Bronchial epithelial cell (primary cell): ENCODE results near the gene VSTM2A. TPM values are rescaled to one million over a fixed set of nuclear protein-coding genes. Genes with fewer than 3 reads are reported as not detected.
"Not testable (repeated sequence)": the region's sequence is repeated elsewhere in the genome, so short reads cannot be mapped to it uniquely, and the experiment has no call there.

Source experiments
- DNase-seq: peaks from one replicate; pipeline ENCODE4 v3.0.0-alpha.2; 2010; ENCODE audit warnings: low read depth
- FAIRE-seq: peaks from 2 replicates; lab custom pipeline; 2011; peaks lifted over from hg19 to GRCh38; lab: Jason Lieb, UNC
- H3K27me3 ChIP-seq: 2 replicates; pipeline ENCODE4 v1.5.1; 2011; ENCODE audit warnings: low read length; ENCODE audit not compliant: control insufficient read depth, insufficient read depth
- H3K36me3 ChIP-seq: 2 replicates; pipeline ENCODE4 v1.5.1; 2011; ENCODE audit warnings: low read length; ENCODE audit not compliant: control insufficient read depth, insufficient read depth
- H3K4me3 ChIP-seq: 2 replicates; pipeline ENCODE4 v1.5.1; 2011; ENCODE audit warnings: mild to moderate bottlenecking, low read depth, low read length, control low read depth
- total RNA-seq: library from RNA; depleted of rRNA; stranded (reverse); fragments of >200 nt; gene quantifications from 2 replicates; pipeline ENCODE4 v1.2.1, GENCODE V29; 2014
- TF ChIP-seq, protein P1 (sequence below): IDR thresholded peaks from 2 replicates; pipeline ENCODE4 v1.5.1; 2011; ENCODE audit warnings: mild to moderate bottlenecking, moderate library complexity, low read length, control low read depth, inconsistent platforms; ENCODE audit not compliant: insufficient read depth, severe bottlenecking

Gene VSTM2A, protein sequence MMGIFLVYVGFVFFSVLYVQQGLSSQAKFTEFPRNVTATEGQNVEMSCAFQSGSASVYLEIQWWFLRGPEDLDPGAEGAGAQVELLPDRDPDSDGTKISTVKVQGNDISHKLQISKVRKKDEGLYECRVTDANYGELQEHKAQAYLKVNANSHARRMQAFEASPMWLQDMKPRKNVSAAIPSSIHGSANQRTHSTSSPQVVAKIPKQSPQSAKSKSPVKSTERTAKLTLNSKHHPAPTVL
- total RNA-seq, result not detected in 2 replicates

DNA sequence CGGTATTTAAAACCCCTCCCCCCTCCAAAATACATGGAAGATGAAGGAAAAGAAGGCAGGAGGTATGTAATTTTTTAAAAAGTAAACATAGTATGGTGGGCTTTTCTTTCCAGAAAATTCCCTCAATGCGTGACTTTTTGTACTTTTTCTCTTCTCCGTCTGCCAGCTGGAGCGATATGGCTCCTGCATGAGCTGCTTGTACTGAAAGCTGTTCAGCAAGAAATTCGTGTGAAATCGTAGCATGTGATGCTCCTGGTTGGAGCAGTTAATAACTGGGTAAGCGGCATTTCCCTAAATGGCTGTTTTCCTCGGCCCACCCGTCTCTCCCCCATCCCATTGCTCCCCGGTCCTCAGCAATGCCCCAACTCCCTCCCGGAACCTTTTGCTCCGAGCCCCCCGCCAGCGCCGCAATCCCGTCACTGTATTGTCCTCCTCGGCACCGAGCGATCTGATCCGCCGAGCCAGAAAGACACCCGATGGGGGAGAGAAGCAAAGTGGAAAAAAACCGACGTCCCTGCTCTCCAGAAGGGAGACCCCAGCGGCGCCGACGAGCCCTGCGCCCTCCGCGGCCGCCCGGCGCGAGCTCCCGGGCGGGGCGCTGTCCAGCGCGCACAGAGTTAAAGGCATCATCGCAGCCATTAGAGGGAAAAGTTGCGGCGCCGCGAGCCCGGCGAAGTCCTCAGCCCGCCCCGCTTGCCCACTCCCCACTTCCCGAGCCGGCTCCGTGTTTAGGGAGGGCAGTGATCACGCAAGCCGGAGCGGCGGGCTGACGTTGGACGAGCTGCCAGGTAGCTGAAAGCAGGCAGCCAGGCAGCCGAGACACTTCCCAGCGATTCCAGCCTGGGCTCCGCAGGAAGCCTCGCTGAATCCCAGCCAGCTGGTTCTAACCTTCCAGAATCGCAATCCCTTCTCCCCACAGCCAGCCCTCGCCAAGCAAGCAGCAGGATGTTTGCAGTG is at the start of gene VSTM2A:
Gene VSTM2A (plus strand): TSS at position 707 of the 957 bp plus-strand sequence. CDS start 356 bp downstream, outside the sequence.
- FAIRE-seq (no peak), DNase-seq (no peak)
- H3K36me3 ChIP-seq, result no peaks in the 10 kb centered on the region
- TF ChIP-seq, protein P1, sequence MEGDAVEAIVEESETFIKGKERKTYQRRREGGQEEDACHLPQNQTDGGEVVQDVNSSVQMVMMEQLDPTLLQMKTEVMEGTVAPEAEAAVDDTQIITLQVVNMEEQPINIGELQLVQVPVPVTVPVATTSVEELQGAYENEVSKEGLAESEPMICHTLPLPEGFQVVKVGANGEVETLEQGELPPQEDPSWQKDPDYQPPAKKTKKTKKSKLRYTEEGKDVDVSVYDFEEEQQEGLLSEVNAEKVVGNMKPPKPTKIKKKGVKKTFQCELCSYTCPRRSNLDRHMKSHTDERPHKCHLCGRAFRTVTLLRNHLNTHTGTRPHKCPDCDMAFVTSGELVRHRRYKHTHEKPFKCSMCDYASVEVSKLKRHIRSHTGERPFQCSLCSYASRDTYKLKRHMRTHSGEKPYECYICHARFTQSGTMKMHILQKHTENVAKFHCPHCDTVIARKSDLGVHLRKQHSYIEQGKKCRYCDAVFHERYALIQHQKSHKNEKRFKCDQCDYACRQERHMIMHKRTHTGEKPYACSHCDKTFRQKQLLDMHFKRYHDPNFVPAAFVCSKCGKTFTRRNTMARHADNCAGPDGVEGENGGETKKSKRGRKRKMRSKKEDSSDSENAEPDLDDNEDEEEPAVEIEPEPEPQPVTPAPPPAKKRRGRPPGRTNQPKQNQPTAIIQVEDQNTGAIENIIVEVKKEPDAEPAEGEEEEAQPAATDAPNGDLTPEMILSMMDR, result peak; percentile 3
- H3K4me3 ChIP-seq, result no peak within 1 kb of the TSS
- H3K27me3 ChIP-seq, result peaks cover 32% of the 10 kb centered on the region

DNA sequence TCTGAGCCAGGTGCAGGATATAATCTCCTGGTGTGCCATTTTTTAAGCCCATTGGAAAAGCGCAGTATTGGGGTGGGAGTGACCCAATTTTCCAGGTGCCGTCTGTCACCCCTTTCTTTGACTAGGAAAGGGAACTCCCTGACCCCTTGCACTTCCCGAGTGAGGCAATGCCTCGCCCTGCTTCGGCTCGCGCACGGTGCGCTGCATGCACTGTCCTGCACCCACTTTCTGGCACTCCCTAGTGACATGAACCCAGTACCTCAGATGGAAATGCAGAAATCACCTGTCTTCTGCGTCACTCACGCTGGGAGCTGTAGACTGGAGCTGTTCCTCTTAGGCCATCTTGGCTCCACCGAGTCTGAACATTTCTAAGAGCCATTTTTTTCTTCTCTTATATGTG is 37.6 kb upstream of the VSTM2A start:
- H3K36me3 ChIP-seq, DNase-seq, FAIRE-seq, H3K27me3 ChIP-seq, H3K4me3 ChIP-seq: not testable (repeated sequence)

DNA sequence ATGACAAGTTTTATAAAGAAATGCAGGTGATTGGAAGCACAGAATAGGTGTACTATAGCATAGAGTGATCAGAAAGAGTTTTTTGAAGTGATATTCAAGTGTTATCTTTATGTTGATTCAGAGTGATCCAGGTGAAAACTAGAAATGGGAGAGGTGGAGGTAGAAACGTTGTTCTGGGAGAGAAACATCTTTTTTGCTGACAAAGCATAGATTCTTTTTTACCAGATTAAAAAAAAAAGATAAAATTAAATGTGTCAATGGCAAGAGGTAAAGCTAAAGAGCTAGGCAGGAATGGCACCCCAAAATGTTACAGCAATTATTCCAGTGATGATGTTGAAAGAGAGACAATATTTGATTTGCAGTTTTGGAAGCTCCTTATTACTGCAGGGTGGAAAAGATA is 12.6 kb upstream of the VSTM2A start:
- FAIRE-seq (no peak), DNase-seq (no peak)
- Histone ChIP-seq H3K4me3 (no peak overlapping the region), H3K27me3 (no peaks in the 10 kb centered on the region), H3K36me3 (no peaks in the 10 kb centered on the region)
- TF ChIP-seq, protein P1, result no peak

DNA sequence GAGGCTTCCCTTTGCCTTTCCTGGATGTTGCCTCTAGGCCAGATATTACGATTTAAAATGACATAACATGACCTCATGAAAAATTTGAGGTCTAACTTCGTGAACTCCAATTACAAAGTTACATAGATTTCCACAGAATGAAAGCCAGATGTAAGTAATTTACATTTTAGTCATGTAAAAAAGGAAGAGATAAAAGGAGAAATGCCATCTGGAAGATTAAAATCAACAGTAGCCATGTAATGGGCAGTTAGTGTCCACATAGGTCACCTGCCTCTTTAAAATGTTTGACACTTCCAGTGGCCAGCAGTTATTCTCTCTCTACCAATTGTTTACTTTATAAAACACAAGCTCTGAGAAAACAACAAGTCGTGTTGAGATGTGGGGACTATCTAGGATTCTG is 4.1 kb upstream of the VSTM2A start:
- TF ChIP-seq, protein P1, result no peak
- Histone ChIP-seq H3K36me3 (no peaks in the 10 kb centered on the region), H3K4me3 (no peak overlapping the region), H3K27me3 (peaks cover 14% of the 10 kb centered on the region)
- DNase-seq (no peak), FAIRE-seq (no peak)

DNA sequence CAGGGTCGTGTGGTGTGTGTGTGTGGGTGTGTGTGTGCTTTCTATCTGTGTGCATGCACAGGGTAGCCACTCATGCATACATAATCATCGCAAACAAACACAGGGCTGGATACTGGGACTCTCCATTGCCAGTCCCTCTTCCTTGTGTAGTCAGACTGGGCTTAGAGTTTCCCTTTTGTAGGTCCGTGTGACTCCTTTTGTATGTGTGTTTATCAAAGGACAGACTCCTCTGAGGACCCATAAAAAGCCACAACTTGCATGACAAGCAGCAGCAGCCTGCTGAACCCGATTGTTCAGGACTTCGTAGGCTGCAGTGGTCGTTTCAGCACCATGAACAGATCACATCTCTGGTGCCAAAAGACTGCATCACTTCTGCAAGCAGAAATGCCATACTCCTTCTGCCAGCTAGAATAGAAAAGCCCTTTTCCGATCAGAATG is 895 bp downstream of the VSTM2A start:
- no peaks in the 10 kb centered on the region for H3K36me3 ChIP-seq
- no peak overlapping the region for H3K4me3 ChIP-seq
- TF ChIP-seq, protein P1, result no peak
- FAIRE-seq, result no peak
- peak; percentile 33 for DNase-seq
- H3K27me3 ChIP-seq, result peaks cover 32% of the 10 kb centered on the region

DNA sequence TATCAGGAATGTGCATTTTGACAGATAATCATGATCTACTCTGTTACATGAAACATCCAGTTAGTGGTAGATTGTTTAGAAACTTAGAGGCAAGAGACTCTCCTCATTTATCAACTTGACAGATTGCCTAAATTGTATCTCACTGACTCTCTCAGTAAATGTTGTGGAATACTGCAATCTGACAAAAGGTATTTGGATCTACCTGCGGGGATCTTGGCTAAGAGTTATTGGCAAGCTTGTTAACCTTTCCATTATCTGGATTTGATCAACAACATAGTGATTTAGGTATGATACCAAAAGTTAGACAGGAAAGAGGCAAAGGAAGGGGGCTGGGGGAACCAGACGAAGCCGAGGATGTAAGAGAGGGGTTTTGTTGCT is 2.0 kb downstream of the VSTM2A start:
- Histone ChIP-seq H3K27me3 (peaks cover 32% of the 10 kb centered on the region), H3K36me3 (no peaks in the 10 kb centered on the region), H3K4me3 (no peak overlapping the region)
- TF ChIP-seq, protein P1, result no peak
- no peak for FAIRE-seq
- no peak for DNase-seq
